ELF-1 (cell line): Measurements from ENCODE around the gene TNIP1.

ENCODE experiments used
- DNase-seq: peaks from one replicate; pipeline ENCODE4 v3.0.0-alpha.2; 2016; ENCODE audit warnings: low read depth, low spot score

TNIP1 gene

DNA sequence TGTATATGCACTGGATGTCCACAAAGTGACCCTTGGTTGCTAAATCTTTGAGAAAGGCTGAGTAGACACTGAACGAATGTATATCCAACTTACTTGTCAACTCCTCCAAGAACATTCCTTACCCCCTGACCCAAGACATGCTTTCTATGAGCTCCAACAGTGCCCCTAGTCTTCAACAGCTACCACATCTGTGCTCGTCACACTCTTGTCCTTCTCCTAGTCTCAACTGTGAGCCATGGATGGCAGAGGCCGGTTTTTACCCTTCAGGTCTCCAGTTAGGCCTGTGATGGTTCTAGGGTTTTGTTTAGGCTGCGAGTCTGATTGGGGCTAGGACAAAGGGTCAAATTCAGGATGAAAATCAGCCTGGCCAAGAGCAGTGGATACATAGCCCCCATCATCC lies 79.4 kb downstream of the TNIP1 start:
- no peak for DNase-seq

DNA sequence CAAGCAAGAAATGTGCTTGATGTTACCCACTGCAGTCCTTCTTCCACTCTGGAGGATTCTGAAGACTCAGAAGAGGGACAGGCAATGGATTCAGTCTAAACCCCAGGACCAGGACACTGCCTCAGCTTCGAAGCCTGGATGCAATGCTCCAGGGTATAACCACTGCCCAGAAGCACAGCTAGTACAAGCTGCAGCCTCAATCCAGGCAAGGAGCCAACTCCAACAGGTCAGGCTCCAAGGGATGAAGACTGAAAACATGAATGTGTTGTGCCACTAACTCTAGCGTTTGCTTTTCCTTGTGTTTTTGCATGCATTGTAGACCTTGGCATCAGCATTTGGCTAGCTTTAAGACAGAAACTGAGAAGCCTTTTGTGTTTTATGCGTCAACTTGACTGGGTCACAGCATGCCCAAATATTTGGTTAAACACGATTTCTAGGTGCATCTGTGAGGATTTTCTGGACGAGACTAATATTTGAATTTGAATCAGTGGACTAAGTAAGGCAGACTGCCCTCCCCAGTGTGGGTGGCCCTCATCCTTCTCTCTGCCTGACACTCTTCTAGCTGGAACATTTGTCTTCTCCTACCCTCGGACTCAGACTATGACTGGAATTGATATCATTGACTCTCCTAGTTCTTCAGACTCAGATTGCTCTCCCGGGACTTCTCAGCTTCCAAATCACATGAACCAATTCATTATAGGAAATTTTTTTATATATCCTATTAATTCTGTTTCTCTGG lies 81.0 kb downstream of the TNIP1 start:
- DNase-seq = no peak

GRCh38 chr5:150993826-150994412 lies 86.9 kb downstream of the TNIP1 start:
- no peak for DNase-seq

- DNase-seq = no peak
Observed at GRCh38 chr5:150993422-150993821, 87.4 kb downstream of the TNIP1 start.

GRCh38 chr5:150992705-150993104 lies 88.1 kb downstream of the TNIP1 start:
- DNase-seq = no peak

DNA sequence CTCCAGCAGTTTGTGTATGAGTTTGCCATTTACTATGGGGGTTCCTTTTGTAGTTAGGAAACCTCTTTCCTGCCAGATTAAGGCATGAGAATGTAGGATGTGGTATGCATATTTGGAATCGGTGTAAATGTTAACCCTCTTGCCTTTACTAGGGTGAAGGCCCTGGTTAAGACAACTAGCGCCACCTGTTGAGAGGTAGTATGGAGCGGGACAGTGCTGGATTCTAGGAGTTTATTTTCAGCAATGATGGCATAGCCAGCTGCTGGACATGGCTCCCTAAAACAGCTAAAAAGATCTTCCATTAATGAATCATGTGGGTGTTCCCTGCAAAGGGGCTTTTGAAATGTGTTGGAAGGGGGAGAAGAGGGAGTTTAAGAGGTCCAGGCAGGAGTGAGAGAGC lies 91.1 kb downstream of the TNIP1 start:
- DNase-seq = no peak

- no peak for DNase-seq
Observed at GRCh38 chr5:150987746-150988145, 93.1 kb downstream of the TNIP1 start.
